IPS-NIHi11 (cell line): ENCODE results near the gene CCDC33.
"Not testable (repeated sequence)": the region's sequence is repeated elsewhere in the genome, so short reads cannot be mapped to it uniquely, and the experiment has no call there.

Experiments used
- DNase-seq: peaks from one replicate; pipeline ENCODE4 v3.0.0; 2012; ENCODE audit warnings: mixed read lengths, low spot score

CCDC33 gene

GRCh38 chr15:74336061-74337005, 100.2 kb downstream of the CCDC33 start:
- no peak for DNase-seq

GRCh38 chr15:74337146-74337545, 101.0 kb downstream of the CCDC33 start:
- no peak for DNase-seq

- no peak for DNase-seq
Measured at GRCh38 chr15:74337607-74338211, 101.6 kb downstream of the CCDC33 start.

DNA sequence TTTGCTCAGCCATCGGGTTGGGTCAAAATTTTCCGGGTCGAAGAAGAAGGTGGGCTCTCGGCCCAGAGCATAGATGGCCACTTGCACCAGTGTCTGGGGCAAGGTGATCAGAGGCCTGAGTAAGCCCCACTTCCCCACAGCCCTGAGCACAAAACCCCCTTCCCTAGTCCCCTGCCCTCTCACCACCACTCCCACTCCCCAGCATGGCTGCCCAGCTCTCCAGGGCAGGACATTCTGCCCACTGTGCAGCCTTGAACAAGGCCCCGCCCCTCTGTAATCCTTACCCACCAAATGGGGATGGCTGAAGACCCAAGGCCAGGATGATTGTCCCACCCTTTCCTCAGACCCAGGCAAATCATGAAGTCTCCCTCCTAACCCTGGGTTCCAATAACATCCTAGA, 102.5 kb downstream of the CCDC33 start:
- DNase-seq = no peak

- DNase-seq = no peak
Measured at GRCh38 chr15:74339371-74339770, 103.2 kb downstream of the CCDC33 start.

DNA sequence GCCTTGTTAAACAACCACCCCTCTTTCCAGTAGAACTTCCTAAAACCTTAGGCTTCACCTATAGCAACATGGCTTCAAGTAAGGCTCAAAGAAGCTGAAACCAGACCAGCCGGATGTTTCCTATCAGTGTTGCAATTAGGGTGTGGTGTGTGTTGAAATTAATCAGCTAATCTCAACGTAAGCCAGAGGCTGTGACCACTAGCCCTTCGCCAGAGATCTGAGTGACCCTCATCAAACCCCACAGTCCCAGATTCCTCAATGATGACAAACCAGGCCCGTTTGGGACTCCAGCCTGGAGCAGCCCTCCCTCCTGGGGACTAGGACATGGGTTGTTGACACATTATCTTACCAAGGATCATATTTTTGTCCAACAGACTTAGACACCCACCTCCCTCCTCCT, 104.0 kb downstream of the CCDC33 start:
- no peak for DNase-seq

- DNase-seq = no peak
Measured at GRCh38 chr15:74343127-74343796, 107.1 kb downstream of the CCDC33 start.

DNA sequence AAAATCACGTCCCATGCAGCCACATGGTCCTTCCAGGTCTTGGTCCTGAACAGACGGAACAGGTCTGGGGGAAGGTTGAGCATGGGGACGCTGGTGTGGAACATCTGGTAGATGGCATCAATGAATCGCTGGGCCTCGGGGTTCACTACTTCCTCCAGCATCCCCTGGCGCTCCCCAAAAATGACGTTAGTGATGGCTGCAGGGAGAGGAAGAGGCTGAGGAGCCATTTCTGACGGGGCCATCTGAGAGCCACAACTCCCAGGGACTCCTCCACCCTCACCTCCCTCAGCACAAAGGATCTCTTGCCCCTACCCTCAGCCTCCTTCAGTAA, 107.6 kb downstream of the CCDC33 start:
- no peak for DNase-seq

DNA sequence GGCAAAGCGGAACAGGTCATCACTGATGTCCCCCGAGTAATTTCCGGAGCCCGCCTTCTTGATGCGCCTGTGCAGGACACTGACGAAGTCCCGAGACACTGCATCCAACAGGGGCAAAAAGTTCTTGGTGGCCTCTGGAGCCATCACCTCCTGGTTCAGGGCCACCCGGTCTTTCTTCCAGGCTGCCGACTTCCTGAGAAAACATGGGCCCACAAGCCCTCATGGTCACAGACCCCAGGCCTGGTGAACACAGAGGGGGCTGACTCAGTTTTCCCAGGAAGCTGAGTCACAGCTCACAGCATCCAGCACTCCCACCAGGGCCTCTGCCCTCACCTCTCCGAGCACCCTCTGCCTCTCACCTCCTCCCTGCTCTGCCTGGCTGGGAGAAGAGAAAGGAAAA, 108.9 kb downstream of the CCDC33 start:
- no peak for DNase-seq

GRCh38 chr15:74347757-74348250, 111.7 kb downstream of the CCDC33 start:
- no peak for DNase-seq

- no peak for DNase-seq
Measured at GRCh38 chr15:74349241-74349778, 113.2 kb downstream of the CCDC33 start.

GRCh38 chr15:74350295-74351275, 114.5 kb downstream of the CCDC33 start:
- DNase-seq = no peak

DNA sequence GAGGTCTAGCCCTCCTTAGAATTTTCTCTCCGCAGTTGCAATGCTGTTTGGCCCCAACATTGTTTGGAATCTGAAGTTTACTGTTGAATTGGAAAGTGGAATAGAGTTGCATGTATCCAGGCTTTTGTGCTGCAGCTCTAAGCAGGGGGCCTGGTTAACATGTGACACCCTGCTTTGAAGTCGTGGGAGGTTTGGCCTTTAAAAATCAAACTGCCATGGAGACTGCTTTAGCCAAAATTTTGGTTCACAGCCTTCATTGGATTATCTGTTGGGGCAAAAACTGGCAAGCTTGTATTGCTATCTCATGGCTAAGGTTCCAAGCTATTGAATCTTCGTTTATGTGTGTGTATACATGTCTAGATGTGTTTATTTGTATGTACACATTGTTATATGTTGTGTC, 115.5 kb downstream of the CCDC33 start:
- no peak for DNase-seq

DNA sequence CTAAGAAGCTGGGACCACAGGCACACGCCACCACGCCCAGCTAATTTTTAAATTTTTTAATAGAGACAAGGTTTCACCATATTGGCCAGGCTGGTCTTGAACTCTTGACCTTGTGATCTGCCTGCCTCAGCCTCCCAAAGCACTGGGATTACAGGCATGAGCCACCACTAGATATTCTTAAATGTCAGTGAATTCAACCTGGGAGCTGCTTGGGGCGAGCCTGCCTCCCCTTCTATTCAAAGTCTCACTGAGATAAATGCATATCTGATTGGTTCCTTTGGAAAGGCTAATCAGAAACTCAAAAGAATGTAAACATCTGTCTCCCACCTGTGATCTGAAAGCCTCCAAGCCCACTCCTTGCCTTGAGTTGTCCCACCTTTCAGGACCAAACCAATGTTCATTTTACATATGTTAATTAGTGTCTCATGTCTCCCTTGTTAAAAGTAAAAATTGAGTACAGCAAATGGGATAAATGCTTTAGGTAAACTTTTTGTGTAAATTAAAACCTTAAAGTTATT, 116.3 kb downstream of the CCDC33 start:
- no peak for DNase-seq

DNA sequence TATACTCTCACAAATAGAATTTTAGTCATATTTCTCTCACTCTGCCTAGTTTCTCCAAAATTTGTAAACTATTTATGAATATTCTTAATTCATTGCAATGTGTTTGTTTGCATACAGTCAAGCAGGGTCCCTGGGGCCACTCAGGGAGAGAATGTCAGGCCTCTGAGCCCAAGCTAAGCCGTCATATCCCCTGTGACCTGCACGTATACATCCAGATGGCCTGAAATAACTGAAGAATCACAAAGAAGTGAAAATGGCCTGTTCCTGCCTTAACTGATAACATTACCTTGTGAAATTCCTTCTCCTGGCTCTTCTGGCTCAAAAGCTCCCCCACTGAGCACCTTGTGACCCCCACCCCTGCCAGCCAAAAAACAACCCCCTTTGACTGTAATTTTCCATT, 117.9 kb downstream of the CCDC33 start:
- not testable (repeated sequence) for DNase-seq

GRCh38 chr15:74356050-74356449, 119.9 kb downstream of the CCDC33 start:
- DNase-seq = not testable (repeated sequence)

- DNase-seq = not testable (repeated sequence)
Measured at GRCh38 chr15:74357514-74357913, 121.4 kb downstream of the CCDC33 start.

DNA sequence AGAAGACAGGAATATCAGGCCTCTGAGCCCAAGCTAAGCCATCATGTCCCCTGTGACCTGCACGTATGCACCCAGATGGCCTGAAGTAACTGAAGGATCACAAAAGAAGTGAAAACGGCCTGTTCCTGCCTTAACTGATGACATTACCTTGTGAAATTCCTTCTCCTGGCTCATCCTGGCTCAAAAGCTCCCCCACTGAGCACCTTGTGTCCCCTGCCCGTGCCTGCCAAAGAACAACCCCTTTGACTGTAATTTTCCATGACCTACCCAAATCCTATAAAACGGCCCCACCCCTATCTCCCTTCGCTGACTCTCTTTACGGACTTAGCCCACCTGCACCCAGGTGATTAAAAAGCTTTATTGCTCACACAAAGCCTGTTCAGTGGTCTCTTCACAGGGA, 123.2 kb downstream of the CCDC33 start:
- DNase-seq = not testable (repeated sequence)

GRCh38 chr15:74360855-74361254, 124.7 kb downstream of the CCDC33 start:
- not testable (repeated sequence) for DNase-seq

DNA sequence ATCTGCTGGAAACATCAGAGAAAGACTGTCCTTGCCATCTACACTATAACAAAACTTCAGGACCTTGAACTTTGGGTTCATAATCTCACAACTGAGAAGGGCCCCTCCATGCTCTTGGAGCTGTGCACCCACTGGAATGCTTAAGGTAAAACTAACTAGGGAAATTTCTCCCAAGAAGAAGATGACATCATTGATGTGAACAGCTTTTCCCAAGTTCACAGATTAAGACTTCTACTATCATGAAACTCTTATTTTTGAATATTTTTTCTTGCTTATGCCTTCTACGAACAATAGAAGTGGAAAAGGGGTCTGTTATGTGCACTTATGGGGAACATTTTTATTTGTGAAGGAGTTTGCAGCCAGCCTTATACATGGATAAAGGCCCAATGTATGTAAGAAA, 126.4 kb downstream of the CCDC33 start:
- DNase-seq = no peak
